Activated naive CD8-positive, alpha-beta T cell treated with anti-CD3 and anti-CD28 coated beads for 36 hours (primary cell): ENCODE data around the gene SERPINA4. TPM values are rescaled to one million over a fixed set of nuclear protein-coding genes. Genes with fewer than 3 reads are reported as not detected.

Source experiments
- total RNA-seq, 2 experiments: library from RNA; stranded (reverse); gene quantifications; one replicate each; pipeline ENCODE4 v1.2.3, GENCODE V29; 2021

The SERPINA4 gene
- total RNA-seq, 2 experiments from 2014 or later, result not detected

Other genes starting within 250 kb of the SERPINA4 start
- not detected for gene SERPINA6, start 238.1 kb upstream of the SERPINA4 start, total RNA-seq
- not detected for gene SERPINA2, start 194.7 kb upstream of the SERPINA4 start, total RNA-seq
- 1 to 10 TPM; 1.1 to 1.3 TPM for gene SERPINA1, start 172.8 kb upstream of the SERPINA4 start, total RNA-seq
- gene SERPINA11, start 108.6 kb upstream of the SERPINA4 start, total RNA-seq, result not detected
- gene SERPINA9, start 85.2 kb upstream of the SERPINA4 start, total RNA-seq, result not detected
- not detected for gene SERPINA12, start 52.0 kb upstream of the SERPINA4 start, total RNA-seq
- gene SERPINA5, start 20.0 kb downstream of the SERPINA4 start, total RNA-seq, result not detected
- not detected for gene SERPINA3, start 50.9 kb downstream of the SERPINA4 start, total RNA-seq
- not detected for gene GSC, start 208.7 kb downstream of the SERPINA4 start, total RNA-seq